Fibroblast of upper back skin (primary cell): ENCODE data around the gene KRT76.
"Not testable (repeated sequence)": the region's sequence is repeated elsewhere in the genome, so short reads cannot be mapped to it uniquely, and the experiment has no call there.

Experiments used
- DNase-seq: peaks from one replicate; pipeline ENCODE4 v3.0.0-alpha.2; 2013

Gene KRT76

GRCh38 chr12:52756281-52756960 is 20.7 kb downstream of the KRT76 start:
- DNase-seq, result no peak

GRCh38 chr12:52755533-52755932 is 21.6 kb downstream of the KRT76 start:
- no peak for DNase-seq

- no peak for DNase-seq
These were observed 23.0 kb downstream of the KRT76 start for GRCh38 chr12:52754135-52754534.

DNA sequence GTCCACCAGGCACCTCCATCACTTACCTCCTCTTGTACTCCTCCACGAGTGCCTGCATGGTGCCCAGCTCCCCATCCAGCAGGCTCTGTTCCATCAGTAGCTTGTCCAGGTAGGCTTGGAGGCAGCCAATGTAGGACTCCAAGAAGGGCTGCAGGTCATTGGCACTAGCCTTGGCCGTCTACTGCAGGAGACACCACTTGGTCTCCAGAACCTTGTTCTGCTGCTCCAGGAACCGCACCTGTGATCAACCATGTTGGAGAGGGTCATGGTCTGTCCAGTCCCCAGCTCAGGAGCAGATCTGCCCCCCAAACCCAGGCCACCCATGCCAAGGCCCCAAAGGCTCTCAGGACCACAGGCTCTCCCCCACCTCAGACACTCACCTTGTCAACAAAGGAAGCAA is 23.9 kb downstream of the KRT76 start:
- DNase-seq, result no peak

GRCh38 chr12:52752516-52752915 is 24.6 kb downstream of the KRT76 start:
- DNase-seq, result no peak

- no peak for DNase-seq
These were observed 25.4 kb downstream of the KRT76 start for GRCh38 chr12:52751795-52752194.

DNA sequence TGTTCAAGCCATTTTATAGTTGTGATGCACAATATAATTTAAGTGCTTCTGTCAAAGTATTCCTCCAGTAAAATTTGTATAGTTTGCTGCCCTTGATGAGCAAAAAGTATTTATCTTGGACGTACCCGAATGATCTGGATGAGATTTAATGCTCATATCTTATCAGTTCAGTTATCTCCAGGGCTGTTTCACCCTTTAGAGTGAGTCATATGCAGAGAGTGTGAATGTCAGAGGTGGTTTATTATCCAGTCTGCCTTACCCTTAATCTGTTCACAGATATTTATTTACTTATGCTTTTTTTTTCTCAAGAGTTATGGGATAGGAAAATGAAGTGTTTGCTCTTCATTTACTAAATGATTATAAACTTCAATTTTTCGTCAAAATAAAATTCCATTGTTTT is 26.6 kb downstream of the KRT76 start:
- DNase-seq, result not testable (repeated sequence)

DNA sequence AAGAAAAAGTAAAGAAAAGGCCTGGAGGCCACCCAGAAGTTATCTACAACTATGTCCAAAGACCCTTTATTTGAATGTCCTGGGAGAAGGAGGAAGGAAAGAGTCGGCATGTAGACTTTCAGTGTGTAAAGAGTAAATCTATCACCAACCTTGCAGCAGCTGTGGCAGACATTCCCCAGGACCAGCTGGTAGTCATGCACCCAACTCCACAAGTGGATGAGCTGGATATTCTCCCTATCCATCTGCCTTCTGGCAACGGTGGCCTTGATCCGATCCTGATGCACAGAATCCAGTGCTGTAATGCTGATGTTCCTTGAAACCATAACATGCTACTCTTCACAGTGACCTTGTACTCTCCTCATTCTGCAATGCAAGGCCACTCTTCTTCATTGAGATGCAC is 27.3 kb downstream of the KRT76 start:
- no peak for DNase-seq

GRCh38 chr12:52748578-52748977 is 28.6 kb downstream of the KRT76 start:
- DNase-seq, result no peak

GRCh38 chr12:52745554-52745953 is 31.6 kb downstream of the KRT76 start:
- no peak for DNase-seq

GRCh38 chr12:52744493-52745156 is 32.5 kb downstream of the KRT76 start:
- no peak for DNase-seq

GRCh38 chr12:52742822-52743457 is 34.2 kb downstream of the KRT76 start:
- DNase-seq, result no peak

DNA sequence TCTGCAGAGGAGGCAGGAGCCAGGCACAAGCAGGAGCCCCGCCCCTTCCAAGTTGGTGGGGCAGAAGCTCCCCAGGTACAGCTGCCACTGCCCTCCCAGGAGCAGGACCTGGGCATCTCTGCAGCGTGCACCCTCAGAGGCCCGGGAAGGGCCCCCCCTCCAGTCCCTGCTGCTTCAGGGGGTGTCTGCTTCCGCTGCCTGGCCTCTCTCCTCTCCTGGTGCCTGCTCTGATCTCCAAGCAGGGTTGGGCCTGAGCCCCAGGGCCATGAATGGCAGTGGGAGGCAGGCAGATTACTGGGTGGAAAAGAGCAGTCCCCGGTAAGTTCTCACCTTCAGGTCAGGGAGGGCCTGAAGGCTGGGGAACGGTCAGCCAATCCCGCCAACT is 35.0 kb downstream of the KRT76 start:
- DNase-seq, result no peak

DNA sequence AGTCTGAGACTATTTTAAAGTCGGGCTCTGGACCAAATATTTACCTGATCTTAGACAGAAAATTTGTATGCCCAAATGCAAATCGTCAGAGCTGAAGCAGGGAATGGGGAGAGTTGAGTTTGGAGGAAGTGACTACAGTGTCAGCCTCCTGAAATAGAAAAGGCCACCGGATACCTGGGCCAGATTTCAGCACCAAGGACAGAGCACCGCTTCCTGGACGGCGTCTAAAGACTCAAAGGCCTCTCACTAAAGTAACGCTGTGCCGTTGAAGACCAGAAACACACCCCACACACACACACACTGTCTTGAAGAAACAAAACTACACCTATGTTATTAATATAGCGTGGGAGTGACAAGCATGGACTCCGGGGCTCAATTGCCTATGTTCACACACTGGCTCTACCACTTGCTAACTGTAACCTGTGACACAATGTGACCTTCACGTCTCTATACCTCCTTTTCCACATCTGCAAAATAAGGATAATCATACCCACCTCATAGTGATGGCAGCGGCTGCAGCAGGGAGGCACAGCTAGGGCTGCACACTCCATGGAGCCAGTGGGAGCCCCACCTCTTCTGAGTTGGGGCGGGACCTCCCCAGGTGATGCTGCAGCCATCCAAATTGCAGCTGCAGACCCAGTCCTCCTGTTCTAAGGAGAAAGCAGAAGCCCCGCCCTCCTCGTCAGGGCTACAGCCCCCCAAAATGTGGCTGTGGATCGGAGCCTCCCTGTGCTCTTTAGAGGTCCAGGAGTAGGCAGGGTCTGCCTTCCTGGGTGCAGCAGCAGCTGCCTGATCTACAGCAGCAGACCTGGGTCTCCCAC is 35.6 kb downstream of the KRT76 start:
- peak; percentile 58 for DNase-seq

DNA sequence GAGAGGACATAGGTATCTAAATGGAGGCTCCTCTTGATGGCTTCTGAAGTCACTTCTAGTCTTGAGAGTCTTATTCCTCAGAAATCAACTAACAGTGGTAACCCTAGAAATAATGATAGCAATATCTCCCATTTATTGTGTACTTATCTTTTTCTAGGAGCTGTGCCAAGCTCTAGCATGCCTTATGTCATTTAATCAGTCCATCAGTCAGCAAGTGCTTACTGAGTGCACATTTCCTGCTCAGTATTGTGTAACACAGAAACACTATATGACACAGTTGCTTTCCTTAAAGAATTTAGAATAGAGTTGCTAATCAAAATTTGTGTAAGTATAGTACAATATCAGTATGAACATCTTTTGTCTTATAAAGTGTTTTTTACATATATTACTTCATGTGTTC is 36.6 kb downstream of the KRT76 start:
- no peak for DNase-seq

DNA sequence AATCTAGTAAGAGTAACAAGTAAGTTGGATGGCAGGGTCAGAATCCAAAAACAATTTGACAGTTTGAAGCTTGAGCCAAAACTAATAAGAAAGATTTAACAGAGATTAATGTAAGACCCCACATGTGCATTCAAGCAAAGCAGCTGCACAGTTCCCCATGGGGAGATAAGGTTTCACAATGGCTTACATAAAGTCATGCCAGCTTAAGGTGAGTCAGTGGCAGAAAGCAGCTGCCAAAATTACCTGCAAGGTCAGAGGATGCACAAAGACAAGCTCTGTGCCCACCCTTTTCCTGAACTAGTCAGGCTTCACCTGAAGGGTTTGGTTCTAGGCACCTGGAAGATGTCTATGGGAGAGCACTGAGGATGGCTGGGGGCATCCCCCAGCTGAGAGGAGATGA is 37.2 kb downstream of the KRT76 start:
- DNase-seq, result no peak

DNA sequence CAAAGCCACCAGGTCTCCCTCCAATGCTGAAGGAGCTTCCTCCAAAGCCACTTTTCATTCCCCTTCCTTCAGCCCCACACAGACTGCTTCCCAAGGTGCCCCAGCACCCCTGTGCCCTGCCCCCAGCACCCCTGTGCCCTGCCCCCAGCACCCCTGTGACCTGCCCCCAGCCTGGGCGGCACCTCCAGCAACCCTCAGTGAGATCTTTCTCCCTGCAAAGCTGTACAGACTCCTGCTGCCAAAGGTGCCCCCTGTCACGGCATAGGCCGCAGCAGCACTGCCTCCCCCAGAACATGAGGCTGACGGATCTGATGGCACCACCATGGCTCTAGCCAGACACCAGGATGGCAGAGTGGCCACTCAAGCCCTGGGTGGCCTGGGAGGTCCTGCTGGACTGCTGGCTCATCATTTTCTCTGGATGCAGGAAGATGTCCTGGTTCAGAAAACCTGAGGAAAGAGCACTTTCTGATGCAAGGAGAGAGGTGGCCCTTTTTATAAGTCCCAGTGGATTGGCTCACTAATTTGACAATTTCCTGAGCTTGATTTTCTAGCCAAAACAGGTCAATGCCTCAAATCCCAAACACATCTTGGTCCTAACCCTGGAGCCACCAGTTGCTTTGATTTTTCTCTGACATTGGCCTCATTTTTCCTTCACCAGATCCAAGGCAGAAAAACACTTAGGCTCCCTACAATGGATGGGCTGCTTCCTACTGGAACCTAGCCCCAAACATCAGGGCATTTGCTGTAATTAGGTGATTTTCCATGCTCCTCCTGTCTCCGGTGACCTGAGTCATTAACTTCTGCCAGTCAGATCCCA is 41.1 kb downstream of the KRT76 start:
- no peak for DNase-seq

DNA sequence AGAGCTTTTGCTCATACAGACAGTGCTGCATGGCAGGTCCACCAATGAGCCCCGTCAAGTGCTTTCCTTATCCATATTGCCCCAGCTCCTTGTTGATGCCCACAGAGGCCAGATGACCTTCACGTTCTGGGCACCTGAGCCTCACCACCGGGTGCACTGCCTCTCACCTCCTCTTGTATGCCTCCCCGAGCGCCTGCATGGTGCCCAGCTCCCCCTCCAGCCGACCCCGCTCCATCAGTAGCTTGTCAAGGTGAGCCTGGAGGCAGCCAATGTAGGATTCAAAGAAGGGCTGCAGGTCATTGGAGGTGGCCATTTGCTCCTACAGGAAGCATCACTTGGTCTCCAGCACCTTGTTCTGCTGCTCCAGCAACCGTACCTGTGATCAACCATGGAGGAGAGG is 42.0 kb downstream of the KRT76 start:
- DNase-seq, result no peak

DNA sequence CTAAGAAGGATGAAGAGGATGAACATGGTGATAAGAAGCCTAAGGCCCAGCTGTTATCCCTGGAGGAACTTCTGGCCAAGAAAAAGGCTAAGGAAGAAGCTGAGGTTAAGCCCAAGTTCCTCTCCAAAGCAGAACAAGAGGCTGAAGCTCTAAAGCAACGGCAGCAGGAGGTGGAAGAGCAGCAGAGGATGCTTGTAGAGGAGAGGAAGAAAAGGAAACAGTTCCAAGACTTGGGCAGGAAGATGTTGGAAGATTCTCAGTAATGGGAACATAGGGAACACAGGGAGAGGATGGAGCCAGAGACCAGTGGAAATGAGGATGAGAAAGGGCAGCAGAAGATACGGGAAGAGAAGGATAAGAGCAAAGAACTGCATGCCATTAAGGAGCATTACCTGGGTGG is 46.4 kb downstream of the KRT76 start:
- no peak for DNase-seq

DNA sequence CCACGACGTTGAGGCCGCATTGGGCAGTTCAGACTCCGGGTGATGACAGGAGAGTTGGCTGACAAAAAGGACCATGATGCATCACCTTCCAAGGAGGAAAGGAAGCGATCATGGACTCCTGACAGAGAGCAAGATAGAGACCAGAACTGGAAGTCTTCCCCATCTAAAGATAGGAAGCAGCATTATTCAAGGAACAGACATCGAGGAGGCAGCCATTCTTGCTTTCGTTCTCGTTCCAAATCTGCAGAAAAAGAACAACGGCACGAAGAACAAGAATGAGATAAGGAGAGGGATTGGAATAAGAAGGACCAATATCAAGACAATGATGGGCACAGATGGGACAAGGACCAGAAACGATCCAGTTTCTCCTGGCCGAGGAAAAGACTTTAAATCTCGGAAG is 46.8 kb downstream of the KRT76 start:
- no peak for DNase-seq

DNA sequence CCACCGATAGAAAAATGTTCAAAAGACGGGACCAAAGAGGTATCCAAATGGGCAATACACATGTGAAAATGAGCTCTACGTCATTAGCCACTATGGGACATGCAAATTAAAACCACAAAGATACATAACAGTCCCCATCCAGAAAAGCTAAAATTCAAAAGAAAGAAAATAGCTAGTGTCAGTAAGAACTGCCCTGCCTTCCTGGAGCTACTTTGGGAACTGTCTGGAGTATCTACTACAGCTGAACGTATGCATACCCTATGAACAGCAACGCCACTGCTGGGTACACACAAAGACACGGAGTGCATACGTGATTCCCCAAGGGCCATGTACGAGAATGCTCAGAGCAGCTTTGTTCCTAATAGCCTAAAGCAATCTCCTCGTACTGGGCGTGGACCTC is 48.0 kb downstream of the KRT76 start:
- no peak for DNase-seq

DNA sequence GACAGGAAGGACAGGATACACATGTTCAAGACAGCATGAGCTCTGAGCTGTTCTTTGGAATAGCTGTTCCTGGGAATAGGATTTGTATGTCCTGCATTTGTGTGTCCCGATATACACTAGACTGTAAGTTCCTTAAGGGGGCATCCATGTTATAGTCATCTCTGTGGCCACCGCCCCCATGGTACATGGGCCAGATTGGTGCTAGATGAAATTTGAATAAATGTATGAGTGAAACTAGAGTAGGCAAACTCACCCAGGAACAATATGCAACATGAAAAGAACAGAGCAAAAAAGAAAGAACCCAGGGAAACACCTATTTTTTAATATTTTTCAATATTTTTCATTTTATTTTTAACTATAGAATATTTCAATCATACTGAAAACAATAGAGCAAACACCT is 48.8 kb downstream of the KRT76 start:
- no peak for DNase-seq

DNA sequence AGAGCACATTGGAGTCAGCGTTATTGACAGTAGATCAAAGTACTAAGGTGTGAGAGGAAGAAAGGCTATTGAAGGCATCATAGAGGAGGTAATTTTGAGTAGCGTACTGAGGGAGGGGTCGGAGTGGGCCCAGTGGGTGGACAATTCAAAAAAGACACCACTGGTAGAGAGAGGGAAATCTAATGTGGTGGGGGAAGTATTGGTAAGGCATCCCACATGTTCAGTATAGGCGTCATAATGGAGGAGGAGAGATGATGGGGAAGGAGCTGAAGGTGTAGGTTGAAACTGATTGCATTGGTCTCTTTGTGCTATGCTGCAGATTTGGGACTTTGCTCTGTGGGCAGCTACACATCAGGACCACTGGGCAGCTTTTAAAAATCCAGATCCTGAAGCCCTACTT is 50.1 kb downstream of the KRT76 start:
- DNase-seq, result no peak
